ENCODE measurements around the gene C19orf85.
"Not testable (repeated sequence)": the region's sequence is repeated elsewhere in the genome, so short reads cannot be mapped to it uniquely, and the experiment has no call there.

Gene C19orf85

DNA sequence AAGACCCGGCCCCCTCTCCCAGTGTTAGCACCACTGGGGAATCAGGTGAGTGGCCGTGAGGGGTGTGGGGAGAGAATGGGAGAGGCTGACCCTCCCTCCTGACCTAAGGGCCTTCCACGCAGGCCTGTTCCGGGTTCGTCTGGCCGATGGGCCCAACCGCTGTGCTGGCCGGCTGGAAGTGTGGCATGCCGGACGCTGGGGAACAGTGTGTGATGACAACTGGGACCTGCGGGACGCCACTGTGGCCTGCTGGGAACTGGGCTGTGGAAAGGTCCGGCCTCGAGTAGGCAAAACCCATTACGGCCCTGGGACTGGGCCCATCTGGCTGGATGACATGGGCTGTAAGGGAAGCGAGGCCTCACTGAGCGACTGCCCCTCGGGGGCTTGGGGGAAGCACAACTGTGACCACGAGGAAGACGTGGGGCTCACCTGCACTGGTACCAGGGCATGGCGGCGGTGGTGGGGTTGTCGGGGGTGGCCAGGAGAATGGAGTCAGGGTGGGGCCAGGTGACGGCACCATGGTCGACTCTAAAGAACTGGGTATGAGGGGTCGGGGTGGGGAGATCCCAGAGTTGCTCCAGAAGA is 35.9 kb upstream of the C19orf85 start:
- Histone ChIP-seq H3K27ac (replicated peaks) (no peak overlapping the region), H3K4me3 (replicated peaks; ENCODE audit: insufficient read depth, low read length) (no peak overlapping the region), H3K27me3 (ENCODE audit: insufficient read depth, poor library complexity, severe bottlenecking) (peaks cover 3% of the 10 kb centered on the region)
- TF ChIP-seq, protein P1, sequence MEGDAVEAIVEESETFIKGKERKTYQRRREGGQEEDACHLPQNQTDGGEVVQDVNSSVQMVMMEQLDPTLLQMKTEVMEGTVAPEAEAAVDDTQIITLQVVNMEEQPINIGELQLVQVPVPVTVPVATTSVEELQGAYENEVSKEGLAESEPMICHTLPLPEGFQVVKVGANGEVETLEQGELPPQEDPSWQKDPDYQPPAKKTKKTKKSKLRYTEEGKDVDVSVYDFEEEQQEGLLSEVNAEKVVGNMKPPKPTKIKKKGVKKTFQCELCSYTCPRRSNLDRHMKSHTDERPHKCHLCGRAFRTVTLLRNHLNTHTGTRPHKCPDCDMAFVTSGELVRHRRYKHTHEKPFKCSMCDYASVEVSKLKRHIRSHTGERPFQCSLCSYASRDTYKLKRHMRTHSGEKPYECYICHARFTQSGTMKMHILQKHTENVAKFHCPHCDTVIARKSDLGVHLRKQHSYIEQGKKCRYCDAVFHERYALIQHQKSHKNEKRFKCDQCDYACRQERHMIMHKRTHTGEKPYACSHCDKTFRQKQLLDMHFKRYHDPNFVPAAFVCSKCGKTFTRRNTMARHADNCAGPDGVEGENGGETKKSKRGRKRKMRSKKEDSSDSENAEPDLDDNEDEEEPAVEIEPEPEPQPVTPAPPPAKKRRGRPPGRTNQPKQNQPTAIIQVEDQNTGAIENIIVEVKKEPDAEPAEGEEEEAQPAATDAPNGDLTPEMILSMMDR (IDR thresholded peaks at IDR 0.05; ENCODE audit: insufficient read depth, low read length) = no peak
- no peak for TF ChIP-seq GABPA (IDR thresholded peaks at IDR 0.05; ENCODE audit: low read depth)
- TF ChIP-seq, protein P2, sequence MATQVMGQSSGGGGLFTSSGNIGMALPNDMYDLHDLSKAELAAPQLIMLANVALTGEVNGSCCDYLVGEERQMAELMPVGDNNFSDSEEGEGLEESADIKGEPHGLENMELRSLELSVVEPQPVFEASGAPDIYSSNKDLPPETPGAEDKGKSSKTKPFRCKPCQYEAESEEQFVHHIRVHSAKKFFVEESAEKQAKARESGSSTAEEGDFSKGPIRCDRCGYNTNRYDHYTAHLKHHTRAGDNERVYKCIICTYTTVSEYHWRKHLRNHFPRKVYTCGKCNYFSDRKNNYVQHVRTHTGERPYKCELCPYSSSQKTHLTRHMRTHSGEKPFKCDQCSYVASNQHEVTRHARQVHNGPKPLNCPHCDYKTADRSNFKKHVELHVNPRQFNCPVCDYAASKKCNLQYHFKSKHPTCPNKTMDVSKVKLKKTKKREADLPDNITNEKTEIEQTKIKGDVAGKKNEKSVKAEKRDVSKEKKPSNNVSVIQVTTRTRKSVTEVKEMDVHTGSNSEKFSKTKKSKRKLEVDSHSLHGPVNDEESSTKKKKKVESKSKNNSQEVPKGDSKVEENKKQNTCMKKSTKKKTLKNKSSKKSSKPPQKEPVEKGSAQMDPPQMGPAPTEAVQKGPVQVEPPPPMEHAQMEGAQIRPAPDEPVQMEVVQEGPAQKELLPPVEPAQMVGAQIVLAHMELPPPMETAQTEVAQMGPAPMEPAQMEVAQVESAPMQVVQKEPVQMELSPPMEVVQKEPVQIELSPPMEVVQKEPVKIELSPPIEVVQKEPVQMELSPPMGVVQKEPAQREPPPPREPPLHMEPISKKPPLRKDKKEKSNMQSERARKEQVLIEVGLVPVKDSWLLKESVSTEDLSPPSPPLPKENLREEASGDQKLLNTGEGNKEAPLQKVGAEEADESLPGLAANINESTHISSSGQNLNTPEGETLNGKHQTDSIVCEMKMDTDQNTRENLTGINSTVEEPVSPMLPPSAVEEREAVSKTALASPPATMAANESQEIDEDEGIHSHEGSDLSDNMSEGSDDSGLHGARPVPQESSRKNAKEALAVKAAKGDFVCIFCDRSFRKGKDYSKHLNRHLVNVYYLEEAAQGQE (IDR thresholded peaks at IDR 0.05; ENCODE audit: insufficient replicate concordance, low read depth) = no peak
- no peak for TF ChIP-seq POLR2AphosphoS5 (IDR thresholded peaks at IDR 0.05; ENCODE audit: low read depth)
- TF ChIP-seq SPI1 (IDR thresholded peaks at IDR 0.05; ENCODE audit: borderline replicate concordance, low read depth) = no peak
- no peak for DNase-seq (ENCODE audit: low read depth in 1 of 2, low spot score in 1 of 2)

DNA sequence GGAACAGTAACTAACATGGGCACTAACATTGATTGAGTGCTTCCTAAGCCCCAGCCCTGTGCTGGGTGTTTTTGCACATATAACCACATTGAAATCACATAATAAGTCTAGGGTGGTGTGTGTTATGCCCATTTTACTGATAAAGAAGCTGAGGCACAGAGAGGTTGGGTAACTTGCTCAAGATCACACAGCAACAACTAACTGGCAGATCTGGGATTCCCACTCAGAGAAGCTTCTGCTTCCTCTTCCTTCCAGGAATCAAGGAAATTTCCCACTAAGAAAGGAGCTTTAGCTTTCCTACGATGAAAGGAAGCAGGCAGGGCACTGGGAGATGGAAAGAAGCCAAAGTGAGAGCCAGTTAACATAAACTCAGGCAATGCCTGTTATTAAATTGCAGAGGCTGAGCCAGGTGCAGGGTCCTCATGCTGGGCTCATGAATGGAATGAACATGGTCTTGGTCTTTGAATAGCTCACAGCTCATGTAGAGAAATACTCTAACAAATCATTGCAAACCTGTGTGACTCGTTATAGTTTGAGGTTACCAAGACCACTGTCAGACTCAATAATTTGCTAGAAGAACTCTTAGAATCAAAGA is 33.8 kb upstream of the C19orf85 start:
- Histone ChIP-seq H3K27ac (replicated peaks) (no peak overlapping the region), H3K4me3 (replicated peaks; ENCODE audit: insufficient read depth, low read length) (no peak overlapping the region), H3K27me3 (ENCODE audit: insufficient read depth, poor library complexity, severe bottlenecking) (peaks cover 9% of the 10 kb centered on the region)
- DNase-seq (ENCODE audit: low read depth in 1 of 2, low spot score in 1 of 2) = no peak
- TF ChIP-seq, protein P2 (IDR thresholded peaks at IDR 0.05; ENCODE audit: insufficient replicate concordance, low read depth) = no peak
- TF ChIP-seq POLR2AphosphoS5 (IDR thresholded peaks at IDR 0.05; ENCODE audit: low read depth) = no peak
- no peak for TF ChIP-seq SPI1 (IDR thresholded peaks at IDR 0.05; ENCODE audit: borderline replicate concordance, low read depth)
- TF ChIP-seq GABPA (IDR thresholded peaks at IDR 0.05; ENCODE audit: low read depth) = no peak
- TF ChIP-seq, protein P1 (IDR thresholded peaks at IDR 0.05; ENCODE audit: insufficient read depth, low read length) = no peak

DNA sequence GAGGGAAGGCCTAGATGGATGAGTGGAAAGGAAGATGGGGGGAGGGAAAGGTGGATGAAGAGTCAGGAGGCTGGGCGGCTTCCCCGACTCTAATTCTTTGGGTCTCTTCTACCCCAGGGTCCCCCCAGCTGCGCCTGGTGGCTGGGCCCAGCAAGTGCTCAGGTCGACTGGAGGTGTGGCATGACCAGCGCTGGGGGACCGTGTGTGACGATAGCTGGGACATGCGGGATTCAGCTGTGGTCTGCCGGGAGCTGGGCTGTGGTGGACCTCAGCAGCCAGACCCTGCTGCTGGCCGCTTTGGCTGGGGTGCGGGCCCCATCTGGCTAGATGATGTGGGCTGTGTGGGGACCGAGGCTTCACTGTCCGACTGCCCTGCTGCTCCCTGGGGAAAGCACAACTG is 33.2 kb upstream of the C19orf85 start:
- peaks cover 12% of the 10 kb centered on the region for H3K27me3 ChIP-seq (ENCODE audit: insufficient read depth, poor library complexity, severe bottlenecking)
- TF ChIP-seq SPI1 (IDR thresholded peaks at IDR 0.05; ENCODE audit: borderline replicate concordance, low read depth) = no peak
- TF ChIP-seq GABPA (IDR thresholded peaks at IDR 0.05; ENCODE audit: low read depth) = no peak
- TF ChIP-seq, protein P2 (IDR thresholded peaks at IDR 0.05; ENCODE audit: insufficient replicate concordance, low read depth) = no peak
- TF ChIP-seq POLR2AphosphoS5 (IDR thresholded peaks at IDR 0.05; ENCODE audit: low read depth) = no peak
- TF ChIP-seq, protein P1 (IDR thresholded peaks at IDR 0.05; ENCODE audit: insufficient read depth, low read length) = no peak

DNA sequence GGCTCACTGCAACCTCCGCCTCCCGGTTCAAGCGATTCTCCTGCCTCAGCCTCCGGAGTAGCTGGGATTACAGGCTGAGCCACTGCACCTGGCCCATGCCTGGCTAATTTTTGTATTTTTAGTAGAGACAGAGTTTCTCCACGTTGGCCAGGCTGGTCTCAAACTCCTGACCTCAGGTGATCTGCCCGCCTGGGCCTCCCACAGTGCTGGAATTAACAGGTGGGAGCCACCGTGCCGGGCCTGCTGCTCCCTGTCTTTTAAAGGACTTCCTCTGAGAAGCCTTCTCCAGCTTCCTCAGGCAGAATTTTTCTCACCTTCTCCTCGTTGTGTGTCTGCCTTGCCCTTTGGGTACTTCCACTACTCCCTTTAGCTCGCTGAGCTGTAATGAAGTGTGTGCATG is 32.3 kb upstream of the C19orf85 start:
- DNase-seq (ENCODE audit: low read depth in 1 of 2, low spot score in 1 of 2) = not testable (repeated sequence)

More for the DNA sequence above, 33.2 kb upstream of the C19orf85 start:
- no peak for DNase-seq (ENCODE audit: low read depth in 1 of 2, low spot score in 1 of 2)
- Histone ChIP-seq H3K4me3 (replicated peaks; ENCODE audit: insufficient read depth, low read length) (no peak overlapping the region), H3K27ac (replicated peaks) (no peak overlapping the region)

More for the DNA sequence above, 32.3 kb upstream of the C19orf85 start:
- not testable (repeated sequence) for H3K27ac ChIP-seq (replicated peaks); H3K4me3 ChIP-seq (replicated peaks; ENCODE audit: insufficient read depth, low read length)
- peaks cover 19% of the 10 kb centered on the region for H3K27me3 ChIP-seq (ENCODE audit: insufficient read depth, poor library complexity, severe bottlenecking)
